ENCODE results near the gene CAPN11.
A peak's percentile ranks its signal among the peaks of the same experiment; 100 is the strongest.

CAPN11 gene

DNA sequence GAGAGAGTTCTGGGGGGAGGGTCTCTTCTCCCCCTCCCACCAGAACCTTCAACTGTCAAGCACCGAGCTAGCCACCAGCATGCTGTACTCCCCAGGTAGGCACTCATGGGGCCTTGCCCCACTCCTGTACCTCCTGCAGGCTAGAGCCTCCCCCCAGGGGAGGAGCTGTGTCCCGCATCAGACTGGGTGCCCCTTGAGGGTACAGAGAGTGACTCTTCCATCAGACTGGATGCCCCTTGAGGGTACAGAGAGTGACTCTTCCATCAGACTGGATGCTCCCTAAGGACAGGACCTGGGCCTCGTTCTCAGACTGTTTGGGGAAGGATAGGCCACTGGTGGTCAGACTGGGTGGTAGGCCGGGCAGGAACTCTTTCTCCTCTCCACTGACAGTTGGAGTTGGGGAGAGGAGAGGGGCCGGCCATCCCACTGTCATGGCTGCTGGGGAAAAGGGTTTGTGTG, at the start of gene CAPN11:
Gene CAPN11, plus strand, starts transcription at position 51 of the 459 bp plus-strand sequence. Its CDS starts 29 bp downstream, at position 80.
- DNase-seq: no peak

DNA sequence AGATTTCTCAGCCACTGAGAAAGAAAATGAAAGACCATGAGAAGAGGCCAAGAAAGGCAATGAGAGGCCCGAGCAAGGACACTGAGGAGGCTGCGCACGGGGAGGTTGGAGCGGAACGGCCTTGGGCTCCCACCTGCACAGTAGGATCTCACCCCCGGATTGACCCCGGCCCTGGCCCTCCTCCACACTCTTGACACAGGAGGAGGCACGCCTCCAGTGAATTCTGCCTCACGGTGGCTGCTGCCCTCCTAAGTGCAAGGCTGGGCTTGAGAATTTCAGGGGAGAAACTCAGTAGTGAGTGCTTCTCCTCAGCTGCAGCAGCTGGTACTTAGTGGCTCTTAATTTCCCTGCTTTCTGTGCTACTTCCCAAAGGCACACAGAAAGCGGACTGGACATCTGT, 49.4 kb upstream of the CAPN11 start:
- no peak for DNase-seq

- DNase-seq: no peak
These were observed 48.5 kb upstream of the CAPN11 start for GRCh38 chr6:44110005-44110676.

DNA sequence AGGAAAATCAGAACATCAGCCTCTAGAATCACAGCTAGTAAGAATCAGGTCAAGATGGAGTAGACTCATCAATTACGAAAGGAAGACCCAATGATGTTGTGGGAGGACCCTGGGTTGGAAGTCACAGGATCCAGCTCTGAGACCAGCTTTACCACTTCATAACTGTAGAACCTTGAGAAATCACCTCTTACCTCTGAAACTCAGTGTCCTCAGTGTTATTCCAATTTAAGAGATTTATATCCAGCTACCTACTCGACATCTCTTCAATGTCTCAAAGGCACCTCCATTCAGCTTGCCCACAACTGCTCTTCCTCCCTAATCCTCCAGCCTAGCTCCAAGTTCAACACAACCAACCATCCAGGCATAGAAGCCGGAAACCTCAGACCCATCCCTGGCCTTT, 47.7 kb upstream of the CAPN11 start:
- no peak for DNase-seq

- DNase-seq: no peak
These were observed 46.9 kb upstream of the CAPN11 start for GRCh38 chr6:44111434-44112417.

DNA sequence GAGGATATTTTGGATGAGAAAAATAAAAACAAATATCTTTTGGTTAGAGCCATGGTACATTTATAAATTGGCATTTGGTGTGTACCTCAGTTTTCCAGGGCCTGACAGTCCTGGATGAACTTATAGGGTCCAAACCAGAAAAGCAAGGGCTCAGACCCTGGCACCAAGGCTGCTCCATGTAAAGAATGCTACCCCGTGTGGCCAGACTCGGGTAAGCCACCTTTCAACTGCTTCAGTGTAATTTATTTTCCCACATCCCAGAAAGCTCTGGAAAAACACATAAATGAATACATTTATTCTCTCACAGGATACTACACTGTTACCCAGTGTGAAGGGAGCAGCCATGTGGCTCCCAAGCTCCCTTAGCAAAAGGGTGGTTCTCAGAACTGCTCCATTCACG, 45.2 kb upstream of the CAPN11 start:
- DNase-seq: peak; percentile 30

DNA sequence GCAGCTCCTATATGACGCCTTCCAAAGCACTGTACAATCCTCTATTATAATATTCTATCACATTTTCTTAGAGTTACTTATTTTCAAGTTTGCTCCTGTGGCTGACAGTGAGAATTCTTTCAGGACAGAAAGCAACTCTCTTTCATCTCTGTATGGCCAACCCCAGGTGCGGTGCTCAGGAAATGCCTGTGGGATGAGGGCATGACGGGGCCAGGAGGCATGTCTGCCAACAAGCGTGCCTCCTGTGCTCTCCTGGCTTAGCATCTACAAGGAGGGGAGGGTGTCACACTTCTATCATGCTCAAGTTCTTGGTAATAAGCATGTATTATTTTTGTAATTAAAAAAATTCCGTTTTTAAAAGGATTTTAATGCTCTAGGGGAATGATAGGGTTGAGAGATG, 42.8 kb upstream of the CAPN11 start:
- DNase-seq: no peak

- DNase-seq: no peak
These were observed 41.8 kb upstream of the CAPN11 start for GRCh38 chr6:44116641-44117382.

DNA sequence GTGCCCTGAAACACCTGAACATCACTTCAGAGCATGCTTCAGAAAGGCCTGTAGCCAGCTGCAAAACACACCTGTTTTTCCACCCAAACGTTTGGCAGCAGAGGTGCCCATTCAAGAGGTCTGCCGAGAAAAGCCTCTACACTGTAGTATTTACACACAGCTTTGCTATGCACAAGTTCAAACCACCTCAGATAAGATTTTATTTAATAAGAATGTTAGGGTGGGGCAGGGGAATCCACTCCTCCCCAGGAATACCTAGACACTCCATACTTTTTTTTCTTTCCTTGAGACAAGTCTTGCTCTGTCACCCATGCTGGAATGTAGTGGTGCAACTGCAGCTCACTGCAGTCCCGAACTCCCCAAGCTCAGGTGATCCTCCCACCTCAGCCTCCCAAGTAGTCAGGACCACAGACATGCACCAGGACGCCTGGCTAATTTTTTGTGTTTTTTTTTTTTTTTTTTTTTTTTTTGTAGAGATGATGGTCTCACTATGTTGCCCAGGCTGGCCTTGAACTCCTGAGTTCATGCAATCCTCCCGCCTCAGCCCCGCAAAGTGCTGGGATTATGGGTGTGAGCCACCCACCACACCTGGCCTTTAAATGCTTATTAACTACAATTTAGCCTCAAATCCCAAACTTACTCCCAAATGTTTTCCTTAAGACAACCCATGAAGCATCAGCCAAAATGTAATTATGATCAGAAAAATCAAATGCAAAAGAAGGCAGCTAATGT, 41.1 kb upstream of the CAPN11 start:
- DNase-seq: peak; percentile 17

GRCh38 chr6:44119704-44120262, 38.8 kb upstream of the CAPN11 start:
- DNase-seq: no peak

GRCh38 chr6:44120692-44121443, 37.8 kb upstream of the CAPN11 start:
- no peak for DNase-seq

DNA sequence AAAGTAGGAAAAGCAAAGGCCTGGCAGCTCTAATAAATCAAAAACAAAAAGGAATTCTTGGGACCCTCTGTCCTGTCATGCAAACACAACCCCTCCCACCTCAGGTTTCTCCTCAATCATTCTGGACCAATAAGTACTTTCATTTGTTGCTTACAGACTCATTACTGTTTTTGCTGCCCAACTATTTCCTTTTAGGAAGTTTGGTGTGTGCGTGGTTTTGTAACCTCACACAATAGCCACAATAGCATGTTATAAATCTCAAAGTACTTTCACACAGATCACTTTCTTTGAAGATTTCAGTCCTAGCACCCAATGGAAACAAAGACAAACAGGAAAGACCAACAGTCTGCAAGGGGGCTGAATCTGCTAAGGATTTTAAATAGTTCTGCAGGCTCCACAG, 35.8 kb upstream of the CAPN11 start:
- DNase-seq: no peak

GRCh38 chr6:44123544-44123943, 35.1 kb upstream of the CAPN11 start:
- no peak for DNase-seq

GRCh38 chr6:44126320-44127149, 32.1 kb upstream of the CAPN11 start:
- DNase-seq: peak; percentile 67

- peak; percentile 94 for DNase-seq
These were observed 31.2 kb upstream of the CAPN11 start, which contains the start of the genes MRPL14 and TMEM63B for GRCh38 chr6:44127186-44128019. TSS of gene MRPL14 (minus strand) at chr6:44127452. CDS start at chr6:44116611, 10,841 bp downstream. TSS of gene TMEM63B (plus strand) at chr6:44127554. CDS start at chr6:44134585, 7,031 bp downstream.

- peak; percentile 68 for DNase-seq
These were observed 30.4 kb upstream of the CAPN11 start for GRCh38 chr6:44128020-44128917.

GRCh38 chr6:44129841-44130322, 28.7 kb upstream of the CAPN11 start:
- peak; percentile 20 for DNase-seq

GRCh38 chr6:44131892-44132291, 26.7 kb upstream of the CAPN11 start:
- peak; percentile 38 for DNase-seq
